ENCODE results near the gene RTL3. TPM values are rescaled to one million over a fixed set of nuclear protein-coding genes. Genes with fewer than 3 reads are reported as not detected.
"Not testable (repeated sequence)": the region's sequence is repeated elsewhere in the genome, so short reads cannot be mapped to it uniquely, and the experiment has no call there.

Gene RTL3
- total and polyA plus RNA-seq, 8 donors = 0.04 to 0.16 TPM; not detected in 6

DNA sequence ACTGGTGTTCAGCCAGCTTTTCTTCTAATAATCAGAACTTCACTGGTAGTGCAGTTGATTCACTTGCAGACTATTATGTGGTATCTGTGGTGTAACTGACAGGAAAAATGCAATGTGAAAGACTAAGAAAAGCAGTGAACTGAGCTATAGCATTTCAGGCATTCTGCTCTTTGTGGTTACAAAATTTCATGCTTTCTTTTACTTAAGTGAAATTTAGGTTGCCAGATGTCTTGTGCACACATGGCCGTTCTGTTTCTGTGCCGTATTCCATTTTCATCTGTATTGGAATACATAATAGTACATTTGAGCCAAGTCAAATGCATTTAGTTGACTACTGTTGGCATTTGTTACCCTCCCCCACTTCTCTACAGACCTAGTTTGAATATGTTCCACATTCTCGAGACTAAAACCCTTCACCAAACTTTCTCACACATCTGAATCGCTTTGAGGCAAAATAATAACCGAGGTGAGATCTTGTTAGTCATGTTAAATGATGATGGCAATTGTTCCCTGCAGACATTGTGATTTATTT is 8.2 kb downstream of the RTL3 start:
- DNase-seq (no peak), ATAC-seq (no peak), FAIRE-seq (no peak)
- H3K27ac ChIP-seq = no peak overlapping the region
- no peak for TF ChIP-seq CTCF (IDR thresholded peaks at IDR 0.05)
- no peaks in the 10 kb centered on the region for H3K4me1 ChIP-seq
- WGBS, 2 donors = 52 to 53% methylated on average over 5 of the region's 5 CpGs
- no peaks in the 10 kb centered on the region for H3K27me3 ChIP-seq
- no peaks in the 10 kb centered on the region for H3K9me3 ChIP-seq
- H3K4me3 ChIP-seq = no peak overlapping the region
- intact Hi-C loops (cut with DNase I) = no loop called here
- no peaks in the 10 kb centered on the region for H3K36me3 ChIP-seq

- Histone ChIP-seq H3K36me3 (no peaks in the 10 kb centered on the region), H3K9me3 (no peaks in the 10 kb centered on the region), H3K27me3 (peaks cover 0 to 15% (median 0%) of the 10 kb centered on the region in 4 donors), H3K4me3 (no peak overlapping the region), H3K27ac (no peak overlapping the region), H3K4me1 (no peaks in the 10 kb centered on the region)
- FAIRE-seq = no peak
- DNase-seq = no peak
- intact Hi-C loops (cut with DNase I) = no loop called here
- TF ChIP-seq CTCF (IDR thresholded peaks at IDR 0.05) = no peak
- no peak for ATAC-seq
- 81 to 94% methylated on average over 1 of the region's 1 CpG for WGBS, 2 donors
Measured at GRCh38 chrX:78643874-78644273, 15.3 kb downstream of the RTL3 start.

DNA sequence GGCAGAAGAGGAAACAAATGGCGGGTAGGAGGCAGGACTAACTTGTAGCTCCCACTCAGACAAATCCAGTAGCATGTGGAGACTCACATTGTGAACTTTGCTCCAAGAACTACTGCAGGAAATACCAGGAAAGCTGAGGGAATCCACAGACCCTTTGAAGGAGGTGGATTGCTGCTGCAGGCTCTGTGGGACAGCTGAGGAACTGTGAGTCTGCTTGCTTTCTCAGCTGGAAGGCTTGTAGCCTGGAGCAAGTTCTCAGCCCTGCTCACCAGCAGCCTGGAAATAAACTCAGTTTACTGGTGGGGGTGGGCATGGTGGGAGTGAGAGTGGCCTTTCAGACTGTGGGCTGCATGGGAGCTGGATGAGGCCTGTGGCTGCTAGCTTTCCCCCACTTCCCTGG is 16.0 kb downstream of the RTL3 start:
- Histone ChIP-seq H3K4me3 (no peak overlapping the region), H3K9me3 (no peaks in the 10 kb centered on the region), H3K4me1 (no peaks in the 10 kb centered on the region), H3K36me3 (no peaks in the 10 kb centered on the region), H3K27ac (no peak overlapping the region), H3K27me3 (peaks cover 0 to 15% (median 0%) of the 10 kb centered on the region in 4 donors)
- no peak for FAIRE-seq
- no peak for DNase-seq
- no peak for ATAC-seq
- no peak for TF ChIP-seq CTCF (IDR thresholded peaks at IDR 0.05)
- 13 to 15% methylated on average over 1 of the region's 1 CpG for WGBS, 2 donors
- intact Hi-C loops (cut with DNase I) = no loop called here

DNA sequence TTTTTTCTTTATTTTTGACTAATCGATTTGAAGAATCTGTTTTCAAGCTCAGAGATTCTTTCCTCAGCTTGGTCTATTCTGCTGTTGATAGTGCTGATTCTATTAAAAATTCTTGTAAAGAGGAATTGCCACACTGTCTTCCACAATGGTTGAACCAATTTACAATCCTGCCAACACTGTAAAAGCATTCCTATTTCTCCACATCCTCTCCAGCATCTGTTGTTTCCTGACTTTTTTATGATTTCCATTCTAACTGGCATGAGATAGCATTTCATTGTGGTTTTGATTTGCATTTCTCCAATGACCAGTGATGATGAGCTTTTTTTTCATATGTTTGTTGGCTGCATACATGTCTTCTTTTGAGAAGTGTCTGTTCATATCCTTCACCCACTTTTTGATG is 23.0 kb downstream of the RTL3 start:
- ATAC-seq; intact Hi-C loops (cut with DNase I); H3K36me3 ChIP-seq; H3K4me3 ChIP-seq; H3K9me3 ChIP-seq; DNase-seq; H3K27ac ChIP-seq; H3K27me3 ChIP-seq; FAIRE-seq; H3K4me1 ChIP-seq: not testable (repeated sequence)
- 37 to 53% methylated on average over 1 of the region's 1 CpG for WGBS, 2 donors

GRCh38 chrX:78624962-78625909 is 33.9 kb downstream of the RTL3 start:
- no peak overlapping the region for H3K4me3 ChIP-seq
- intact Hi-C loops (cut with DNase I) = no loop called here
- no peak for ATAC-seq
- H3K4me1 ChIP-seq = no peaks in the 10 kb centered on the region
- H3K36me3 ChIP-seq = no peaks in the 10 kb centered on the region
- no peak for TF ChIP-seq CTCF (IDR thresholded peaks at IDR 0.05)
- DNase-seq = no peak
- no peak overlapping the region for H3K27ac ChIP-seq
- 20 to 23% methylated on average over 2 of the region's 2 CpGs for WGBS, 2 donors
- H3K9me3 ChIP-seq = no peaks in the 10 kb centered on the region
- peak; percentile 5 for FAIRE-seq
- peaks cover 0 to 3% (median 0%) of the 10 kb centered on the region in 4 donors for H3K27me3 ChIP-seq
